Activated naive CD4-positive, alpha-beta T cell treated with anti-CD3 and anti-CD28 coated beads for 36 hours (primary cell): ENCODE measurements around the gene OXNAD1. TPM values are rescaled to one million over a fixed set of nuclear protein-coding genes. Genes with fewer than 3 reads are reported as not detected.

Experiments used
- CTCF ChIA-PET: fragments of 350-600 bp; sonication (Branson Sonifier 250); formaldehyde crosslinking; loops from one replicate; lab custom pipeline; 2021; ENCODE audit warnings: antibody characterized with exemption; lab: Charles Lee
- DNase-seq: peaks from one replicate; pipeline ENCODE4 v3.0.0-alpha.2; 2020
- H3K27ac Mint-ChIP-seq: one replicate; pipeline ENCODE4 v1.8.0; 2021; ENCODE audit warnings: mild to moderate bottlenecking, mixed read lengths
- H3K27me3 Mint-ChIP-seq: one replicate; pipeline ENCODE4 v1.8.0; 2021; ENCODE audit warnings: low read depth, mixed read lengths
- H3K36me3 Mint-ChIP-seq: one replicate; pipeline ENCODE4 v1.8.0; 2021; ENCODE audit warnings: low read depth, mixed read lengths
- H3K4me1 Mint-ChIP-seq: one replicate; pipeline ENCODE4 v1.8.0; 2021; ENCODE audit warnings: low read depth, mixed read lengths
- H3K4me3 Mint-ChIP-seq: one replicate; pipeline ENCODE4 v1.8.0; 2021; ENCODE audit warnings: mild to moderate bottlenecking, moderate library complexity, mixed read lengths
- H3K9me3 Mint-ChIP-seq: one replicate; pipeline ENCODE4 v1.8.0; 2021; ENCODE audit warnings: mixed read lengths
- intact Hi-C: fragments of 100-400 bp; cut with micrococcal nuclease; formaldehyde crosslinking; loops from one replicate; pipeline ENCODE4 v1.15.1; 2023
- total RNA-seq, 2 experiments: library from RNA; stranded (reverse); gene quantifications; one replicate each; pipeline ENCODE4 v1.2.3, GENCODE V29; 2021

Gene OXNAD1
- total RNA-seq, 2 experiments from 2014 or later = 32.4 to 34.2 TPM

GRCh38 chr3:16236856-16237393 lies 28.1 kb upstream of the OXNAD1 start:
- H3K4me3 Mint-ChIP-seq = no peak overlapping the region
- H3K4me1 Mint-ChIP-seq = no peaks in the 10 kb centered on the region
- no peaks in the 10 kb centered on the region for H3K9me3 Mint-ChIP-seq
- H3K27me3 Mint-ChIP-seq = no peaks in the 10 kb centered on the region
- DNase-seq = no peak
- CTCF ChIA-PET = no interaction called here
- no peaks in the 10 kb centered on the region for H3K36me3 Mint-ChIP-seq
- no peak overlapping the region for H3K27ac Mint-ChIP-seq
- intact Hi-C loops = no loop called here

DNA sequence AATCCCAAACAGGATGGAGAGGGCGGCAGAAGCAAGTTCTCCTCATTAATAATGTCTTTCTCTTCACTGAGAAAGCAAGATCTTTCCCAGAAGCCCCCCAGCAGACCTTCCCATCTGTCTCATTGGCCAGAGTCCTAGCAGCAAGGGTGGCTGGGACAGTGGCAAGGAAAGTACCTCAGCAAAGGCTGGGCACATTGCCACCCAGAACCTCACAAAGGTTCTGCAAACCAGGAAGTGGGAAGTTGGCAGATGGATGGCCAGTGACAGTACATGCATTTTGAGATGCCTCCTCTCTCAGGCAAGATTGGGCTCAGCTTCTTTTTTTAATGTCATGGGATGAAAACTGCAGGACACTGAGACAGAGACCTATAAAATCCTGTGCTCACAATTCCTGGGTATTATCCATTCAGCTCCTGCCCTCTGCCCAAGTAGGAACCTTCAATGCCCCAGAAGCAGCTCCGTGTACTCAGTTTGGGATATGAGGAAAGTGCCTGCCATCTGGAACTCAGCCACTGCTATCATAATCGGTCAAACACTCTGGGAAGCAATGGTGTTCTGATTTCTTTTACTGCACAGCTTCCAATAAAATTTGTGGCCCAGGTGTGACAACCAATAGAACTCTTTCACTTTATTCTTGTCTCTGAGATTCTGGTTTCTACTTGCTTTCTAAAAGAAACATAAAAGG lies 25.8 kb upstream of the OXNAD1 start:
- Mint-ChIP-seq H3K36me3 (no peaks in the 10 kb centered on the region), H3K27me3 (no peaks in the 10 kb centered on the region), H3K27ac (no peak overlapping the region), H3K9me3 (no peaks in the 10 kb centered on the region), H3K4me1 (no peaks in the 10 kb centered on the region), H3K4me3 (no peak overlapping the region)
- no peak for DNase-seq
- CTCF ChIA-PET = no interaction called here
- intact Hi-C loops = no loop called here

DNA sequence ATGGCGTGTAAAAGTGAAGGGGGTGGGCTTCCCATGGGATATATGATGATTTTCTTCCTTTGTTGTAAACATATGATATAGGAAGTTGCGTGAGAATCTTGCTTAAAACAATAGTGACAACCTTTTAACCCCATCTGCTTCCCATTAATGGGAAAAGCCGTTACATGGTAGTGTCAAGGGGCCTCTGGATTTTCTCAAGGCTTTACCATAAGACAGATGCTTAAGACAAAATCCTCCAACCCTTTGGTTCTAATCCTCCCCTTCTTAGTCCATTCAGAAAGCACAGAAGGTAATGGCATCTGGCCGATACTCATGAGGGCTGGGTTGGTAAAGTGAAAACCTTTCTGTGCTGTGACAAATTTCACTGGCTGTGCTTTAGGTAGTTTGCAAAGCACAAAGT lies 25.2 kb upstream of the OXNAD1 start:
- intact Hi-C loops = no loop called here
- Mint-ChIP-seq H3K27ac (no peak overlapping the region), H3K9me3 (no peaks in the 10 kb centered on the region), H3K36me3 (no peaks in the 10 kb centered on the region), H3K4me3 (no peak overlapping the region), H3K4me1 (no peaks in the 10 kb centered on the region), H3K27me3 (no peaks in the 10 kb centered on the region)
- CTCF ChIA-PET = no interaction called here
- no peak for DNase-seq

DNA sequence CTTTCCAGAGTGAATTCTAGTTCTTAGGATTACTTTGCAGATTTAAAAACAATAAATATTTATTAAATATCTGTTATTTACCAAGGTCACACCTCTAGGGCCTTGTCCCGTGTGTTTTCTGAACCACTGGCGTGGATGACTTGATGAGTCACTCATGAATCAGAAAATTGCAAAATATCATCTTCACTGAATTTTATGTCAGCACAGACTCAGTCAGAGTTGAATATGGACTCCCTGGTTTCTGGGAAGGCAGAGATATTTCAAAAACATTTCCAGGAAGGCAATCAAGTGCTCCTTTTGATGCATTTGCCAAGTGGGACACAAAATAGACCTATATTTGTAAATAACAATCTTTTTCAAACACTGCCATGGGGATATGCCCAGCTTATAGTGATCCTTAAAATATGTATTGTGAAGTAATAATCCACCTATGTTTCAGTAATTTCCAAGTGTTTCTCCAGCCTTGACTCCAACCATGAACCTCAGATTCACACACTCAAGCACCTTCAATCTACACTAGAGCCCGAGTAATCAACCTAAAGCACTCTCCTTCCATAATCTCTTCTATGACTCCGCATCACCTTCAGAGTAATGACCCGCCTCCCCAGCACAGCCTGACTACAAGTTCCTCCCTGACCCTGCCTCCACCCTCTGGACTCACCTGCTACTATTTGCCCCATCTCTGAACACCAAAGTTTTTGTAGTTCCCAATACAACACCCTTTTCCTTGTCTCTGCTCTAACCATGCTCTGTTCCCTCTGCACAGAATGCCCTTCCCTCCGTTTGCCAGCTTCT lies 24.6 kb upstream of the OXNAD1 start:
- no peaks in the 10 kb centered on the region for H3K36me3 Mint-ChIP-seq
- no peak overlapping the region for H3K27ac Mint-ChIP-seq
- DNase-seq = no peak
- intact Hi-C loops = no loop called here
- CTCF ChIA-PET = interaction anchor here (0.7 kb wide), 1 partner anchor 14 kb away, joined by 3 read pairs; no protein-coding TSS in a partner anchor
- no peak overlapping the region for H3K4me3 Mint-ChIP-seq
- no peaks in the 10 kb centered on the region for H3K4me1 Mint-ChIP-seq
- no peaks in the 10 kb centered on the region for H3K9me3 Mint-ChIP-seq
- H3K27me3 Mint-ChIP-seq = no peaks in the 10 kb centered on the region

- intact Hi-C loops = no loop called here
Measured at GRCh38 chr3:16241225-16241624, 23.8 kb upstream of the OXNAD1 start.

DNA sequence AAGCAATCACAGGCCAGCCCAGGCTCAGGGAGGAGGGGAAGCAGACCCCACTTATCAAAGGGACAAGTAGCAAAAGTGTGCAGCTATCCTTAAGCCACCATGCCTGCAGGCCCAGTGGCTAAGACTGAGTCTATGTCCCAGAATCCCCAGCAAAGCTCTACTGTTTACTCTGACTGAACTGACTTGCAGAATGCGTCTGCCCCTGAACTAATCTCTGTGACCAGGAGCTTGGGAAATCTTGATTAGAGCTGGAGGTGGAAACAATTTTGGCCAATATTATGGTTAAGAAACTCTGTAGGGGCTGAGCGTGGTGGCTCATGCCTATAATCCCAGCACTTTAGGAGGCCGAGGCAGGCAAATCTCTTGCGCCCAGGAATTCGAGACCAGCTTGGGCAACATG lies 22.8 kb upstream of the OXNAD1 start:
- Mint-ChIP-seq H3K27ac (no peak overlapping the region), H3K4me3 (no peak overlapping the region), H3K9me3 (no peaks in the 10 kb centered on the region), H3K36me3 (no peaks in the 10 kb centered on the region), H3K4me1 (peaks cover 2% of the 10 kb centered on the region), H3K27me3 (no peaks in the 10 kb centered on the region)
- intact Hi-C loops = no loop called here
- CTCF ChIA-PET = interaction anchor here (0.7 to 1.1 kb wide), 3 partner anchors 9 to 193 kb away, joined by 3 to 4 read pairs (median 3); no protein-coding TSS in a partner anchor
- no peak for DNase-seq

More at GRCh38 chr3:16241225-16241624, 23.8 kb upstream of the OXNAD1 start:
- Mint-ChIP-seq H3K4me3 (no peak overlapping the region), H3K27ac (no peak overlapping the region), H3K9me3 (no peaks in the 10 kb centered on the region), H3K27me3 (no peaks in the 10 kb centered on the region), H3K4me1 (no peaks in the 10 kb centered on the region), H3K36me3 (no peaks in the 10 kb centered on the region)
- CTCF ChIA-PET = interaction anchor here (0.7 kb wide), 1 partner anchor 13 kb away, joined by 3 read pairs; no protein-coding TSS in a partner anchor
- no peak for DNase-seq

- Mint-ChIP-seq H3K9me3 (no peaks in the 10 kb centered on the region), H3K36me3 (no peaks in the 10 kb centered on the region), H3K4me3 (no peak overlapping the region), H3K27me3 (no peaks in the 10 kb centered on the region), H3K27ac (no peak overlapping the region), H3K4me1 (peaks cover 4% of the 10 kb centered on the region)
- peak; percentile 37 for DNase-seq
- CTCF ChIA-PET = interaction anchor here (0.6 to 1.6 kb wide), 10 partner anchors 10 to 1037 kb away, joined by 3 to 10 read pairs (median 3); partner anchors contain the start of gene DPH3
- intact Hi-C loops = no loop called here
Measured at GRCh38 chr3:16243706-16244490, 21.1 kb upstream of the OXNAD1 start.

DNA sequence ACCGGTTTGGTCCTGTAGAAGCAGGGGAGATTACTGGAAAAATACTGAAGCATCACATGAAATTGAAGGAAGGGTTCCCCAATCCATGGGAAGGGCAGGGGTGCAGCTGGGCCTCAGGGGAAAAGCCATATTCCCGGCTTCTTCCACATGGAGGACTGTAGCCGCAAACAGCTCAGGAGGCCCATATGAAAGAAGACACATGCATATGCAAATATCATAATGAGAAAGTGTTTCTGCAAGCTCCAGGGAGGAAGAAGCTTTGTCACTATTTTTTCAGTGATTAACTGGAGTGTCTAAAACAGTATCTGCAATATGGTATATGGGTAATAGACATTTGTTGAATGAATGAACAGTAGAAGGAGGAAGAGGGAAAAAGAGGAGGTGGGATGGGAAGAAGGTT lies 19.4 kb upstream of the OXNAD1 start:
- intact Hi-C loops = no loop called here
- Mint-ChIP-seq H3K36me3 (no peaks in the 10 kb centered on the region), H3K4me3 (no peak overlapping the region), H3K4me1 (peaks cover 4% of the 10 kb centered on the region), H3K9me3 (no peaks in the 10 kb centered on the region), H3K27me3 (no peaks in the 10 kb centered on the region), H3K27ac (no peak overlapping the region)
- CTCF ChIA-PET = interaction anchor here (0.6 to 1.1 kb wide), 6 partner anchors 20 to 508 kb away, joined by 3 to 4 read pairs (median 3); no protein-coding TSS in a partner anchor
- DNase-seq = no peak

DNA sequence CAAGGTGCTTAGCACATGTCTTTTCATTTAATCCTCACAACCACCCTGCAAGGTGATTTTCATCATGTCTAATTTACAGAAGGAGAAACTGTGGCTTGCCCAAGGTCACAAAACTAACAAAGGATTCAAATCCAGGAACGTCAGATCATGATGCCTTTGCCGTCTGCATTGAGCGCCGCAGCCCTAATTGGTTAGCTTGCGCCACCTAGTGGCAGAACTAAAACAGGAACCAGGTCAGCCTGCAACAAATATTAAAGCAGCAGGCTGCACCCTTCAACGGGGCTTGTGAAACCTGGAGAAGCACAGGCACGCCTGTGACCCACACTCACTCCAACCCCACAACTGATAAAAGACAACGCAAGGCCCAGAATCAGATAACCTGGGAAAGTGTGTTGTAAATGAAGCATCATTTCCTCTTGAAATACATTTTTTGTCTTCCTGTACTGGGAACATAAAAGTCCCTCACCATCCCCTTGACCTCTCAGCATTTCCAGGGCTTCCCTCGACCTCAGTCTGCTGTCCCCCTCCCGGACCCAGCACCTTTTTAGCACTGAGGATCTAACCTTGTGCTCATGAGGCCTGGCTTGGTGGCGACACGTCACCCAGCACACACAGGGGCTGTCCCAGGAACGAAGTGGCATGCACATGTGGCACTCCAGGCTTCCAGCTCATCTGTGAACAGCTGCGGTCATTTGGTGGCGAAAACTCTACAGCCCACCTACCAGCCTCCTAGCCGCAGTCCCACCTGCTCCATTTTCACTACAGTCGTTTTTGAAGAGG lies 17.5 kb upstream of the OXNAD1 start:
- Mint-ChIP-seq H3K27ac (no peak overlapping the region), H3K9me3 (no peaks in the 10 kb centered on the region), H3K4me1 (peaks cover 4% of the 10 kb centered on the region), H3K36me3 (no peaks in the 10 kb centered on the region), H3K27me3 (no peaks in the 10 kb centered on the region), H3K4me3 (no peak overlapping the region)
- intact Hi-C loops = loop anchor here (1.0 kb wide), 6 partner anchors 36 to 1045 kb away; no protein-coding TSS in a partner anchor
- CTCF ChIA-PET = interaction anchor here (0.9 to 2.4 kb wide), 10 partner anchors 12 to 598 kb away, joined by 3 to 14 read pairs (median 3); no protein-coding TSS in a partner anchor
- peak; percentile 89 for DNase-seq

DNA sequence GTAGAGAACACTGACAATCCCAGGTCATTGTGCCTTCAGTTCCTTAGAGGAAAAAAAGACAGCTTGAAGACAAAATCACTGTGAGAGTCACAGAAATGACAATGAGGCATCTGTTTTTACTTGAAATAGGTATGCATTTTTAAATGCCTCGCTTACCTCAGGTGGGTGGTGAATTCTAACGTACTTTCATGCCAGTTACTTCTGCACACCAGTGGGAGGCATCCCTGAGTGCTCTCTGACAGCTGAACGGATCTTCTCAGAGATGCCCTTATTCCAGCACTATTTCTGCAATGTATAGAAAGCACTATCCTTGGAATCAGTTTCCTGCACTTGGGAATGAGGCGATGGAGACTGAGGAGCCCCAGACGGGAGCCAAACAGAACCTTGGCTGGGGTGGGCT lies 16.5 kb upstream of the OXNAD1 start:
- Mint-ChIP-seq H3K27me3 (no peaks in the 10 kb centered on the region), H3K27ac (no peak overlapping the region), H3K4me1 (peaks cover 4% of the 10 kb centered on the region), H3K9me3 (no peaks in the 10 kb centered on the region), H3K36me3 (no peaks in the 10 kb centered on the region), H3K4me3 (no peak overlapping the region)
- CTCF ChIA-PET = interaction anchor here (0.6 to 2.4 kb wide), 8 partner anchors 15 to 1141 kb away, joined by 3 to 14 read pairs (median 4); no protein-coding TSS in a partner anchor
- no peak for DNase-seq
- intact Hi-C loops = no loop called here

DNA sequence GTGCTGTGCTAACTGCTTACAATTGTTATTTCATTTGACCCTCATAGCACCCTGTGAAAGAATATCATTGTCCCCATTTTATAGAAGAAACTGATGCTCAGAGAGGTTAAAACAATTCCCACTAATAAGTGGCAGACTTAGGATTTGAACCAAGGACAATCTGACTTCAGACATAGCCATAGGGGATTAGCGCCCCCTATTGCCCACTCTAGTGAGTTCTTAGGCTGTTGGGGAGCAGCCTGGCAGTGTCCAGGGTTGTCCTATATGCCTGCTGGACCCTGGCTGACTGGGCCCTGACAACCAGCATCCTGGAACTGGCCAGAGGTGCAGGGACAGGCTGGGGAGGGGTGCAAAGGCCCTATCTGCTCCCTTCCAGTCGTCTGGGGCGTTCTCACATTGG lies 15.7 kb upstream of the OXNAD1 start:
- CTCF ChIA-PET = interaction anchor here (1.3 to 2.4 kb wide), 2 partner anchors 199 to 1141 kb away, joined by 3 to 14 read pairs; no protein-coding TSS in a partner anchor

More for the DNA sequence above, 15.7 kb upstream of the OXNAD1 start:
- Mint-ChIP-seq H3K27ac (no peak overlapping the region), H3K27me3 (no peaks in the 10 kb centered on the region), H3K4me1 (peaks cover 4% of the 10 kb centered on the region), H3K36me3 (no peaks in the 10 kb centered on the region), H3K9me3 (no peaks in the 10 kb centered on the region), H3K4me3 (no peak overlapping the region)
- DNase-seq = peak; percentile 57
- intact Hi-C loops = no loop called here
